GM12878 (cell line): ENCODE results near the gene EPB41. TPM values are rescaled to one million over a fixed set of nuclear protein-coding genes. Genes with fewer than 3 reads are reported as not detected.

Experiments used
- ATAC-seq: fragments of 200-7000 bp; cut with Tn5 transposase; 3 replicates; pipeline ENCODE4 v1.9.1; 2020; ENCODE audit warnings: mild to moderate bottlenecking, moderate library complexity
- BruUV-seq: library from RNA; stranded (reverse); fragments of 400-500 nt; replicated peaks from 2 replicates; lab custom pipeline; 2021; lab: Mats Ljungman, UMichigan
- CTCF ChIA-PET: fragments of 300-600 bp; sonication (Branson Sonifier 250); formaldehyde crosslinking; extraction: SDS; loops from one replicate; lab custom pipeline; 2021; ENCODE audit warnings: inconsistent platforms; lab: Yijun Ruan, JAX
- POLR2A ChIA-PET: fragments of 350-600 bp; formaldehyde crosslinking; extraction: SDS; loops from one replicate; lab custom pipeline; 2021; ENCODE audit warnings: inconsistent platforms; lab: Charles Lee
- RAD21 ChIA-PET: fragments of 300-600 bp; sonication (Branson Sonifier 250); formaldehyde crosslinking; loops from one replicate; lab custom pipeline; 2023; ENCODE audit warnings: antibody characterized with exemption; ENCODE audit not compliant: unreplicated experiment; lab: Charles Lee
- SMC1A ChIA-PET: fragments of 300-600 bp; sonication (Branson Sonifier 250); formaldehyde crosslinking; loops from one replicate; lab custom pipeline; 2023; ENCODE audit not compliant: unreplicated experiment, uncharacterized antibody; lab: Charles Lee
- DNase-seq: peaks from one replicate; pipeline ENCODE4 v3.0.0-alpha.2; 2011; ENCODE audit warnings: low read depth, low spot score
- FAIRE-seq: peaks from 3 replicates; lab custom pipeline; 2011; peaks lifted over from hg19 to GRCh38; lab: Jason Lieb, UNC
- H2AFZ ChIP-seq: 2 replicates; pipeline ENCODE4 v1.6.0; 2011; ENCODE audit warnings: low read depth, low read length, control low read depth; ENCODE audit not compliant: control insufficient read depth
- H3K27ac ChIP-seq: 2 replicates; pipeline ENCODE4 v1.5.1; 2011; ENCODE audit warnings: control low read depth; ENCODE audit not compliant: control insufficient read depth, insufficient read depth
- H3K27me3 ChIP-seq, 2 experiments: replicated peaks in 1 of 2; 2 replicates each; pipeline versions ENCODE4 v1.6.0 to v1.6.1; 2011; ENCODE audit warnings: low read length in 1 of 2; ENCODE audit not compliant: control insufficient read depth in 2 of 2, insufficient read depth in 2 of 2
- H3K36me3 ChIP-seq, 2 experiments: 2 replicates each; pipeline ENCODE4 v1.5.1; 2011; ENCODE audit warnings: low read length in 1 of 2; ENCODE audit not compliant: control insufficient read depth in 2 of 2, insufficient read depth in 2 of 2
- H3K4me1 ChIP-seq: 2 replicates; pipeline ENCODE4 v1.6.1; 2011; ENCODE audit warnings: mild to moderate bottlenecking, low read length, moderate library complexity, mixed read lengths; ENCODE audit not compliant: control insufficient read depth, insufficient read depth
- H3K4me2 ChIP-seq: 2 replicates; pipeline ENCODE4 v1.6.0; 2011; ENCODE audit warnings: control low read depth; ENCODE audit not compliant: control insufficient read depth, insufficient read depth
- H3K4me3 ChIP-seq: fragments of 200-600 bp; sonication (generic); 2 replicates; pipeline ENCODE4 v1.5.1; 2016
- H3K79me2 ChIP-seq: 2 replicates; pipeline ENCODE4 v1.6.0; 2011; ENCODE audit warnings: low read length; ENCODE audit not compliant: control insufficient read depth, insufficient read depth
- H3K9ac ChIP-seq: 2 replicates; pipeline ENCODE4 v1.8.0; 2011; ENCODE audit warnings: low read length, control low read depth, mixed read lengths; ENCODE audit not compliant: control insufficient read depth, insufficient read depth
- H3K9me3 ChIP-seq: replicated peaks from 3 replicates; pipeline ENCODE4 v1.5.1; 2011; ENCODE audit warnings: mild to moderate bottlenecking, low read length; ENCODE audit not compliant: control insufficient read depth, insufficient read depth
- H4K20me1 ChIP-seq: 2 replicates; pipeline ENCODE4 v1.6.0; 2011; ENCODE audit not compliant: control insufficient read depth, insufficient read depth
- BHLHE40 ChIP-seq, 2 experiments: fragments of 450-650 bp in 1 of 2; IDR thresholded peaks; 2 replicates each; pipeline ENCODE4 v1.6.1; 2011 to 2017; ENCODE audit warnings: low read depth in 2 of 2, borderline replicate concordance in 1 of 2, improper control_type of control experiment in 1 of 2, low read length in 1 of 2, mild to moderate bottlenecking in 1 of 2
- MEF2B ChIP-seq: fragments of 450-650 bp; IDR thresholded peaks from 2 replicates; pipeline ENCODE4 v1.6.1; 2018; ENCODE audit warnings: mild to moderate bottlenecking, moderate library complexity; ENCODE audit not compliant: partially characterized antibody, poor library complexity, severe bottlenecking
- MYC ChIP-seq: IDR thresholded peaks from 2 replicates; pipeline ENCODE4 v1.6.1; 2011; ENCODE audit warnings: mild to moderate bottlenecking, low read length, moderate library complexity, inconsistent platforms; ENCODE audit not compliant: insufficient read depth, insufficient replicate concordance, insufficient read length, severe bottlenecking
- RFX5 ChIP-seq: IDR thresholded peaks from 2 replicates; pipeline ENCODE4 v1.6.1; 2011; ENCODE audit warnings: low read depth, low read length, improper control_type of control experiment
- SKIL ChIP-seq: fragments of 450-650 bp; IDR thresholded peaks from 2 replicates; pipeline ENCODE4 v1.6.1; 2017; ENCODE audit warnings: mild to moderate bottlenecking, low read depth, inconsistent platforms; ENCODE audit not compliant: poor library complexity, severe bottlenecking
- SPI1 ChIP-seq: IDR thresholded peaks from 2 replicates; pipeline ENCODE4 v1.6.1; 2011; ENCODE audit warnings: low read depth, mild to moderate bottlenecking, low read length, moderate library complexity, borderline replicate concordance; ENCODE audit not compliant: insufficient read depth
- SUZ12 ChIP-seq: fragments of 200-600 bp; sonication (generic); IDR thresholded peaks from one replicate; pipeline ENCODE4 v1.6.1; 2018; ENCODE audit warnings: antibody characterized with exemption, mild to moderate bottlenecking; ENCODE audit not compliant: unreplicated experiment
- TCF12 ChIP-seq: IDR thresholded peaks from 2 replicates; pipeline ENCODE4 v1.6.1; 2011; ENCODE audit warnings: low read depth, mild to moderate bottlenecking, low read length
- USF1 ChIP-seq: IDR thresholded peaks from 2 replicates; pipeline ENCODE4 v1.6.1; 2011; ENCODE audit warnings: borderline replicate concordance, low read depth, mild to moderate bottlenecking, moderate library complexity, mixed read lengths, low read length; ENCODE audit not compliant: insufficient read depth; ENCODE audit errors: extremely low read length
- ZNF207 ChIP-seq: fragments of 450-650 bp; IDR thresholded peaks from 2 replicates; pipeline ENCODE4 v1.6.1; 2014; ENCODE audit warnings: antibody characterized with exemption, mild to moderate bottlenecking, borderline replicate concordance
- ZNF687 ChIP-seq: fragments of 450-650 bp; IDR thresholded peaks from 2 replicates; pipeline ENCODE4 v1.6.1; 2017; ENCODE audit warnings: mild to moderate bottlenecking, moderate library complexity
- ZZZ3 ChIP-seq: IDR thresholded peaks from 2 replicates; pipeline ENCODE4 v1.6.1; 2011; ENCODE audit warnings: low read depth; ENCODE audit not compliant: control insufficient read depth, insufficient read length
- WGBS: methylation state at CpG from one replicate; pipeline ENCODE4 v1.1.6; 2016; ENCODE audit warnings: low lambda C conversion rate; ENCODE audit not compliant: insufficient replicate concordance, insufficient coverage; ENCODE audit errors: missing lambda C conversion rate; 5-methylcytosine and 5-hydroxymethylcytosine counted together
- in situ Hi-C: fragments of 300-500 bp; cut with MboI; formaldehyde crosslinking; loops from 9 replicates; pipeline ENCODE4 v1.14.3; 2018; ENCODE audit warnings: mixed read lengths
- intact Hi-C: fragments of 100-400 bp; cut with micrococcal nuclease; formaldehyde crosslinking; loops from one replicate; pipeline ENCODE4 v1.14.2; 2022; ENCODE audit not compliant: unreplicated experiment
- polyA plus RNA-seq, 11 experiments: library from polyadenylated mRNA; depleted of rRNA in 4 of 11; unstranded in 6 of 11; stranded (reverse) in 5 of 11; fragments of >200 nt; fragmentation: Nextera tagmentation in 4 of 11; fragmentation: Illumina TruSeq in 1 of 11; extraction: Ambion mirVana in 4 of 11; extraction: Trizol in 1 of 11; gene quantifications; 1 replicate in 1 of 11; 2 replicates in 10 of 11; pipeline versions ENCODE4 v1.2.1 to v1.2.3, GENCODE V29; 2011 to 2016; ENCODE audit warnings: inconsistent platforms in 2 of 11, missing spikeins in 2 of 11, low read depth in 1 of 11
- total RNA-seq, 4 experiments: library from RNA; depleted of rRNA in 3 of 4; stranded (reverse); fragments of >200 nt in 3 of 4; fragmentation: Illumina TruSeq in 1 of 4; extraction: Trizol in 1 of 4; gene quantifications; 2 replicates each; pipeline versions ENCODE4 v1.2.1 to v1.2.3, GENCODE V29; 2013 to 2021
- TF ChIP-seq, protein P1 (sequence below): IDR thresholded peaks from 2 replicates; pipeline ENCODE4 v1.6.1; 2011; ENCODE audit warnings: low read depth, mild to moderate bottlenecking, low read length, moderate library complexity, borderline replicate concordance; ENCODE audit errors: extremely low read depth

Gene EPB41
- total and polyA plus RNA-seq, 10 of the 15 experiments (the other 5 are each of a cell fraction or from before 2014, with no cell fraction given) = 1.1 to 77.6 (median 58.8) TPM

DNA sequence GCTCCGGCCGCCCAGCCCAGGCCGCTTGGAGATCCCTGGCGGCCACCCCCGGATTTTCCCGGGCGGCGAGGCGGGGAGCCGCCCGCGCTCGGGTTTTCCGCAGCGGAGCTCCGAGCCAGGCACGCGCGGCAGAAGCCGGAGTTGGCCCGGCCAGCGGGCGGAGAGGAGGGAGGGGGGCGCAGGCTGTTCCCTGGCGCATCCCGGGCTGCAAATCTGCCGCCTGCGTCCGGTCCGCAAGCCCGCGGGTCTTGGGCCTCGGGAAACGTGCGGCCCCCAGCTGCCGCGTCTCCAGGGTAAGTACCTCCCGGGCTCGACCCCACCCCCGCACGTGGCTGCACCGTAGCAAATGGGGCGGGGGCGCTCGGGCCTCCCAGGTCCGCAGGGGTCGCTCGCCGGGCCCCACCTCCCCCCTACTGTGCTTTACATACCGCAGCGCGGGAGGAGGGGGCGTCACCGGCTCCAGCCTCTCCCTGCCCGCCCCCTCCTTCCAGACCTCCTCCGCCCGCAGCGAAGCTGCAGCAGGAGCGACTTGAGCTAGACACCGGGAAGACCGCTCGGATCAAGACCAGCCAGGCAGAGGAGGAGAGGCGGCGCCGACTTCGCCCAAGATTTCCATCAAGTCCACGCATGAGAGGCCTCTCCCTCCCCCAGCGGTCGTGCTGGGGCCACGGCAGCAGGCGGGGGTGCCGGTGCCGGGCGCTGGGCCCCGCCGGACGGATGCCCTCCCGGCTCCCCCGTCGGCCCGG is 207.7 kb downstream of the EPB41 start:
- in situ Hi-C loops = no loop called here
- H4K20me1 ChIP-seq = no peaks in the 10 kb centered on the region; the same call in 1 of the 2 replicates
- no peak overlapping the region for H3K9ac ChIP-seq
- H3K36me3 ChIP-seq = peaks cover 2 to 3% of the 10 kb centered on the region in 2 experiments; a peak in 3 of 4 replicates
- peak overlapping the region; percentile 17; the same call in 1 of the 2 replicates for H3K4me3 ChIP-seq
- H3K27ac ChIP-seq = no peak overlapping the region
- ChIA-PET SMC1A (no interaction called here), POLR2A (interaction anchor here (0.6 kb wide), 1 partner anchor 13 kb away, joined by 5 read pairs; no protein-coding TSS in a partner anchor), CTCF (interaction anchor here (0.6 to 0.7 kb wide), 2 partner anchors 14 to 240 kb away, joined by 3 read pairs; no protein-coding TSS in a partner anchor), RAD21 (no interaction called here)
- no peak overlapping the region for H2AFZ ChIP-seq
- intact Hi-C loops = loop anchor here (1.0 to 5.0 kb wide), 2 partner anchors 80 to 240 kb away; no protein-coding TSS in a partner anchor
- no peaks in the 10 kb centered on the region for H3K79me2 ChIP-seq
- ATAC-seq (peak; percentile 3; the same call in 1 of the 3 replicates), FAIRE-seq (no peak), DNase-seq (no peak)
- no peaks in the 10 kb centered on the region for H3K9me3 ChIP-seq
- 6% methylated on average over 63 of the region's 81 CpGs for WGBS
- H3K27me3 ChIP-seq = peaks cover 6 to 16% of the 10 kb centered on the region in 2 experiments; a peak in 3 of 4 replicates
- no peaks in the 10 kb centered on the region for H3K4me1 ChIP-seq
- BruUV-seq = no TSS peak
- H3K4me2 ChIP-seq = peak overlapping the region; percentile 50; the same call in 1 of the 2 replicates
- TF ChIP-seq ZNF207 = no peak
- no peak for TF ChIP-seq TCF12
- TF ChIP-seq SKIL = no peak
- TF ChIP-seq SUZ12 = peak; percentile 95
- TF ChIP-seq BHLHE40 (IDR thresholded peaks at IDR 0.05; ENCODE audit: borderline replicate concordance in 1 of 2, low read depth in 2 of 2, low read length in 1 of 2) = peak in 1 of 2 experiments; percentile 66; a peak in 2 of 4 replicates
- no peak for TF ChIP-seq SPI1
- no peak for TF ChIP-seq ZNF687
- TF ChIP-seq, protein P1, sequence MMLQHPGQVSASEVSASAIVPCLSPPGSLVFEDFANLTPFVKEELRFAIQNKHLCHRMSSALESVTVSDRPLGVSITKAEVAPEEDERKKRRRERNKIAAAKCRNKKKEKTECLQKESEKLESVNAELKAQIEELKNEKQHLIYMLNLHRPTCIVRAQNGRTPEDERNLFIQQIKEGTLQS = no peak
- no peak for TF ChIP-seq USF1
- no peak for TF ChIP-seq MYC
- TF ChIP-seq ZZZ3 = no peak
- TF ChIP-seq RFX5 = no peak
- TF ChIP-seq MEF2B = no peak
